GM19043 (cell line): ENCODE results near the gene ABCC11.

Source experiments
- ATAC-seq: cut with Tn5 transposase; IDR thresholded peaks from one replicate; pipeline ENCODE4 v1.9.1; 2021; ENCODE audit warnings: low read depth; ENCODE audit not compliant: unreplicated experiment

The ABCC11 gene

DNA sequence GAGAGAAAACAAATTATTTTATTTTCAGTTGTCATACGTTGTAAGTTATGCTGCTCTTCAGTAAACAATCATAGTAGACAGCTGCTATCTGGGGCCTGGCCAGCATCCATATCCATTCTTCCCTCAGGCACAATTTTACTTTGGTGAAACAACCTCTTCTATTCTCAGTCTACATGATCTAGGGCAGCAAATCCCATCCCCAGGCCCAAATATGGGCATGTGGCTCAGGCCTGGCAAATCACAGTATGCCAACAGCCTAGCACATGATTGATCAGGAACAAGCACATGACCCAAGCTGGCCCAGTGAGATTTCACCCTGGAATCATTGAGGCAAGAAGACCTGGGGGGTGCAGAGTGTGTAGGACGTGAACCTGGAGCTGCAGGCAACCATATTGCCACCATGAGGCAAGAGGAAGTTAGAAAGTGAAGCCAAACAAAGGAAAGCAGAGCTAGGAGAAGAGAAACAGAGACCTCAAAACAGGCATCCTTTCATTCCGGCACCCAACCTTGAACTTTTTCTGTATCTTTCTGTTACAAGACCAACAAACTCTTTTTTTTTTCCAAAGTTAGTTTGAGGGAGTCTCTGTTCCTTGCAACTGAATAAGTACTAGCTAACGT, 81.3 kb downstream of the ABCC11 start:
- no peak for ATAC-seq

DNA sequence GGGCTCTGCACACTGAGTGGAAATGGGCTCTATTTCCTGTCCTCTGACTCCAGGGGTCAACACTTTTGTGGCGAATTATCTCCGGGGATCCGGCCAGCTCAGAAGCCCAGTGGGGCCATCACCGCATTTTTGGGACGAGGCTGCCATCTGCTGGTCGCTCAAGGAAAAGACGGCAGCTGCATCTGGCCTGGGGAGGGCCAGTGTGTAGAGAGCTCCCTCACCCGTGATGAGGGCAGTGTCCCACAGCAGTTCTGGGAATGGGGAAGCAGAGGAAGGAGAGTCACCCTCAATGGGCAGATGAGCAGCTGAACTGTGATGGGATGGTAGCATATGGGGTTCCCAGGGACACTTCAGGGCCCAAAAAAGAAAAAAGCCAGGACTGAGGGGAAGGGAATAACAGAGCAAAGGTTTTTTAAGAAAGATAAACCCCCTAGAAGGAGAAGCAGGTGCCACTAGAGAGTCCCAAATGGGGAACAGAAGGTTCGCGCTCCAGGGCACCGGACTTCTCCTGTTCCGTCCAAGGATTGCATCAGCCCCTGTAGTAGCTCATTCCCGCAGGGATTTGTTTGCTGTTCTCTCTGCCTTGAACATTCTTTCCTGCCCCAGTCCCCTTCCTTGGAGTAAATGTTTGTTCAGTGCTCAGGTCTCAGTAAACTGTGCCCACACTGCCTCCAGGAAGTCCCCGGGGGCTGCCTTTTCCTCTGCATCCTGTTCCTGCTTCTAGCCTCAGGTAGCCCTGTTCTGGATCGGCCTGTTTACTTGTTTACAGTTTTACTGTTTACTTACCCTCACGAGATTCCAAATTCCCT, 82.2 kb downstream of the ABCC11 start:
- peak; percentile 67 for ATAC-seq

DNA sequence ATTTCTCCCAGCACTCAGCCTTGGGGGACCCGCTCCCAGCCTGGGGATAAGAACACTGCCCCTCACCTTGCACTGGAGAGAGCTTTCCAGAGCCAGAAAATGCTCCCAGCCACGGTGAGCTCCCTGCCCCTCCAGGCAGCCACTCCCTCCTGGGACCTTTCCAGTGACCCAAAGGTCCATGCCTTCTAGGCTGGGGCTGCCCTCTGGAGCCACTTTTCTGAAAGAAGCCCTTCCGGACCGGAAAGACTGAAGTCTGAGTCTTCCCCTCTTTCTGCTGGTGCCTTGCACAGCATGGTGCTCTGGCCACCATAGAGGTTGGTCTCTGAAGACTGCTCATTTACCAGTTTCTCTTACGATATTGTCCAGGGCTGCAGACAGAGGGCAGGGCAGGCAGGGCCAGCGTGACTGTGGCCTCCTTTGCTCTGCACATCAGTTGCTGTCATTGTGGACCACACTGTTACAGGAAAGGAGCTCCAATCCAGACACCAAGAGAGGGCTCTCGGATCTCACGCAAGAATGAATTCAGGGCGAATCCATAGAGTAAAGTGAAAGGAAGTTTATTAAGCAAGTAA, 84.4 kb downstream of the ABCC11 start:
- ATAC-seq: no peak

- no peak for ATAC-seq
These were observed 85.4 kb downstream of the ABCC11 start for GRCh38 chr16:48161906-48162305.

DNA sequence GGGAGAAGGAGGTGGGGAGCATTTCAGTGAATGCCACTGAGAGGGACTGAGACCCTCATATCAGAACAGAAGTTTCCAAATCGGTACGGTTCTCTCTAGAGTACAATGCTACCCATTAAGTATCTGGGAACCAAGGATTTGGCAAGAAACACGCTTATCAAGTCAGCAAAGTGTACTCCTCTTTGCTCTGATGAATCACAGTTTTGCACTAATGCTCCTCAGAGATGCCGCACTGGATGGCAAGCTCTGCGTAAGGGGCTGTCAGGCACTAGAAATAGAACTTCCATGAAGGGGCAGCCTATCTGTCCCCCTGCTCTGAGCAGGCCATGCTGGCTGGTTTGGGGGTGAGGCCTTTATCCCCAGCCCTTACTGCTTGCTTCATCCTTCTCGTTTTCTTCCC, 86.8 kb downstream of the ABCC11 start:
- no peak for ATAC-seq

DNA sequence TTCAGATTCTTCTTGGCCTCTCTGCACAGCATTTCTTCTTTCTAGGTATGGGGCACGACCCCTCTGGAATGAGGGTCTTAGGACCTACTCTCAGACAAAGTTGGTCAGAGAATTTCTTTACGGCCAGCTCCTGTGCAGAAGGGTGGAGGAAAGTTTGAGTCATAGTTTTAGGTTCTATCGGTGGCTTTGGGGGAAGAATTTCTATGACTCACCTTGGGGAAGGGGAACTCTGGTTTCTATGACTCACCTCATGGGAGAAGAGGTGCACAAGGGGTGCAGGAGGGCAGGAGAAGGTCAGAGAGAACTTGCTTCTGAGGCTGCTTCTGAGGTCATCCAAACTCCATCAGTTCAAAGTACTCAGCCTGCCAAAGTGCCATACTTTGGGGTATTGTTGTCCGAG, 89.0 kb downstream of the ABCC11 start:
- peak; percentile 79 for ATAC-seq

- ATAC-seq: no peak
These were observed 89.5 kb downstream of the ABCC11 start for GRCh38 chr16:48157794-48158193.

GRCh38 chr16:48157302-48157701, 90.0 kb downstream of the ABCC11 start:
- ATAC-seq: no peak

GRCh38 chr16:48156790-48157209, 90.5 kb downstream of the ABCC11 start:
- ATAC-seq: no peak

GRCh38 chr16:48155926-48156789, 91.2 kb downstream of the ABCC11 start, which contains the start of gene ABCC12:
Gene ABCC12 (minus strand): TSS chr16:48155993. CDS start chr16:48146424, 9,569 bp downstream.
- no peak for ATAC-seq

GRCh38 chr16:48153774-48154173, 93.6 kb downstream of the ABCC11 start:
- no peak for ATAC-seq

DNA sequence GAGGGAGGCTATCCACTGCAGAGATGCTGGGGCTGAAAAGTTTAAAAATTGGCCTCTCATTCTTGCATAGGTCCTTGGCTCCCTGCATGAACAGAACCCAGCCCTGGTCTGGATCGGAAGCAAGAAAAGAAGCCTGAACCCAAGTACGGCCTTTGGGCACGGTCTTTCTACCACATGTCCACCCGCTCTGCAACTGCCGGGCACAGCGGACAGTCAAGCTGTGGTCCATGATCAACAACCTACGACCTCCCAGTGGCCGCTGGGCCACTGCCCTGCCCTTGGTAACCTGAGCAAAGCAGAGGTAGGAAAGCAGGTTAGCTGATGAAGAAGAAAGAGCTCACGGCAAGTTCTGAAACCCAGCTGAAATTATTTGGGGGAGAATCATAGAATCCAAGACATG, 95.1 kb downstream of the ABCC11 start:
- ATAC-seq: no peak

DNA sequence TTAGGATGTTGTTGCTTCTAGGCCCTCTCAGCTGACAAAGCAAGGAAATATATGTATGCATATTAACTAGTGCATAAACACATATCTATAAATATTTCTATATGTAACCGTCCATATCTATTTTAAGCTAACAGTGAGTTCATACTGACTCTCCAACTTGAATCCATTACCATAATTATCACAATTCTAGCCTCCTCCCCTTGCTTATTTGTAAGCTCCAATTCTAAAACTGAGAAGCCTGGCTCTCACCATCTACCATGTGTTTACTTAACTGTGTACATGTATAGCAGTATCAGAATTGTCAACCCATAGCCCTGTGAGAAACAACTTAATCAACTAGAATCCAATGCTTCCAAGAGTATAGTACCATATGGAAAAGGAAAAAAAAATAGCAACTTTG, 96.6 kb downstream of the ABCC11 start:
- ATAC-seq: no peak

DNA sequence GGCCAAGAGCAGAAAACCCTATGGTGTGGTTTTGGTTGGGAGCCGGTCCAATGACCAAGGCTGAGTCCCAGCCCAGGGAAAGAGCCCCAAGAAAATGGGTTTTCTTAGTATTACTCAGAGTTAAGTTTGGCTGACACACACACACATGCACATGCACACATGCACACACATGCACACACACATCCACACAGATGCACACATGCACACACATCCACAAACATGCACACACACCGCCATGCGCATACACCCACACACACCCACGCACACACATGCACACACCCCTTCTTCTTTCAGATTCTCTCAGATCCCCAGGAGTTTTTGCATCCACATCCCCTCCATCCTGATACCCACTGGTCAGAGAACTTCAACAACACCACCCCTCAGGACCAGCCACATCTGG, 100.6 kb downstream of the ABCC11 start:
- ATAC-seq: no peak

GRCh38 chr16:48146131-48146530, 101.2 kb downstream of the ABCC11 start:
- no peak for ATAC-seq

GRCh38 chr16:48143812-48144368, 103.4 kb downstream of the ABCC11 start:
- ATAC-seq: no peak

DNA sequence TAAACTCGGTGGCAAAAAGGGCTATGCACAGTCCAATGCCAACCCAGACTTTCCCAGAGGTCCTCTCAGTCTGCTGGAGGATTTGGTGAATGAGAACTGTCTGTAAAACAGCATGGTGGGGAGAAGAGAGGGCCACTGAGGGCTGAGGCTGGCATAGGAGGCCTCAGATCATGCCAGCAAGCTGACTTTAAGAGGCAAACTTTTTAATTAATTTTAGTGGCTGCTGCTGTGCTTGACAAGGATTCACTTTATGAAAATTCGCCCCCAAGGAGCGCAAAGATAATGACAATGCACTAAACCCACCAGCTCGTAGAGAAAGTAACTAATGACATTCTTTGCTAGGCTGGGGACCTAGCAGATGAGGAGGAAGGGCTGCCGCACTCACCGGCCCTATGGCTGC, 106.5 kb downstream of the ABCC11 start:
- no peak for ATAC-seq

DNA sequence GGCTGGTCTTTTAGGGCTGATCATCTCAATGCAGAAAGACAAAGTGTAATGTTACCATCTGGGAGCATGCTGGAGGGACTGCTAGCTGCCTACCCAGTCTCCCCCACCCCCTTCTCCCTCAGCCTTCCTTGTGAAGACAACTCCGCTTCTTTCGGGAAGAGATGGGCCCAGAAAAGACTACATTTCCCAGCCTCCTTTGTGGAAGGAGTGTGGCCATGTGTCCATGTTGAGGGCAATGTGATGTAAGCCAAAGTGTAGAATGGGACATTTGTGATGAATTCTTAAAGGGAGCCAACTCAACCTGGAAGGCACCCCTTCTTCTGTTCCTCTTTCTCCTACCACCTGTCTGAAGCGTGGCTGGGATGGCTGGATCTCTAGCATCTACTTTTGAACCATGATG, 107.8 kb downstream of the ABCC11 start:
- ATAC-seq: no peak

DNA sequence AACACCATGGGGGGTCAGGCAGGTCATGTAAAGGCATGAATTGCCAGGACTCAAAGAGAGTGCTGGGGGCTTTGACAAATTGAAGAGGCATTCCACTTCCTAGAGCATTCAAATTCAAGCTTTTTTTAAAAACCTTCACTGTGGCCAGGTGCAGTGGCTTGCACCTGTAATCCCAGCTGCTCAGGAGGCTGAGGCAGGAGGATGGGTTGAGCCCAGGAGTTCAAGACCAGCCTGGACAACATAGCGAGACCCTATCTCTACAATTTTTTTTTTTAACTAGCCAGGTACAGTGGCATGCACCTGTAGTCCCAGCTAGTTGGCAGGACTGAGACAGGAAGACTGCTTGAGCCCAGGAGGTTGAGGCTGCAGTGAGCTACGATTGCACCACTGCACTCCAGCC, 108.8 kb downstream of the ABCC11 start:
- no peak for ATAC-seq

DNA sequence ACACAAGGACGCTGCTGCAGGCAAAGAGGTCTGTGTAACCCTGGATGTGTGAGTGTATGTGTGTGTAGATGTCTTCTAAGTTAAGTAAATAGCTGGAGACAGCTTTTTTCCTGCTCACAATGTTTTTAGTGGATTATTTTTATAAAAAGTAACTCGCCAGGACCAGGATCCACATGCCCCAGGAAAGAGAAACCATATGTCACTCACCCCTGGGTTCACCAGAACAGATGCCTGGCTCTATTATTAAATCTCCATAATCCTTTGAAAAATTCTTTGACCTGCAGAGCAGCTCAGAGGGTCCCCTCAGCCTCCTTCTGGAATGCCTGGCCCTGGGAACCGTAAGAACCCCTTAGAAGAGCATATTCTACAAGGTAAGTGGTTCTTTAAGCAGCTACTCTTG, 109.5 kb downstream of the ABCC11 start:
- no peak for ATAC-seq
